Measurements from ENCODE around the gene GTF3C2.

The GTF3C2 gene

GRCh38 chr2:27313882-27314645, 42.5 kb downstream of the GTF3C2 start:
- Histone ChIP-seq H3K4me2 (no peak overlapping the region), H3K27ac (no peak overlapping the region), H3K79me2 (ENCODE audit: insufficient read depth, low read depth) (no peaks in the 10 kb centered on the region), H4K20me1 (ENCODE audit: insufficient read depth) (no peaks in the 10 kb centered on the region), H3K9ac (no peak overlapping the region), H3K4me3 (IDR thresholded peaks at IDR 0.05; ENCODE audit: insufficient read depth, low read depth, low read length) (no peak overlapping the region), H2AFZ (ENCODE audit: low read depth) (no peak overlapping the region), H3K4me1 (ENCODE audit: low read depth, poor library complexity, severe bottlenecking) (no peaks in the 10 kb centered on the region), H3K27me3 (ENCODE audit: insufficient read depth, low read depth) (no peaks in the 10 kb centered on the region), H3K36me3 (ENCODE audit: insufficient read depth) (no peaks in the 10 kb centered on the region)
- TF ChIP-seq, protein P1, sequence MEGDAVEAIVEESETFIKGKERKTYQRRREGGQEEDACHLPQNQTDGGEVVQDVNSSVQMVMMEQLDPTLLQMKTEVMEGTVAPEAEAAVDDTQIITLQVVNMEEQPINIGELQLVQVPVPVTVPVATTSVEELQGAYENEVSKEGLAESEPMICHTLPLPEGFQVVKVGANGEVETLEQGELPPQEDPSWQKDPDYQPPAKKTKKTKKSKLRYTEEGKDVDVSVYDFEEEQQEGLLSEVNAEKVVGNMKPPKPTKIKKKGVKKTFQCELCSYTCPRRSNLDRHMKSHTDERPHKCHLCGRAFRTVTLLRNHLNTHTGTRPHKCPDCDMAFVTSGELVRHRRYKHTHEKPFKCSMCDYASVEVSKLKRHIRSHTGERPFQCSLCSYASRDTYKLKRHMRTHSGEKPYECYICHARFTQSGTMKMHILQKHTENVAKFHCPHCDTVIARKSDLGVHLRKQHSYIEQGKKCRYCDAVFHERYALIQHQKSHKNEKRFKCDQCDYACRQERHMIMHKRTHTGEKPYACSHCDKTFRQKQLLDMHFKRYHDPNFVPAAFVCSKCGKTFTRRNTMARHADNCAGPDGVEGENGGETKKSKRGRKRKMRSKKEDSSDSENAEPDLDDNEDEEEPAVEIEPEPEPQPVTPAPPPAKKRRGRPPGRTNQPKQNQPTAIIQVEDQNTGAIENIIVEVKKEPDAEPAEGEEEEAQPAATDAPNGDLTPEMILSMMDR (conservative IDR thresholded peaks at IDR 0.05; ENCODE audit: low read depth, low read length) = no peak

DNA sequence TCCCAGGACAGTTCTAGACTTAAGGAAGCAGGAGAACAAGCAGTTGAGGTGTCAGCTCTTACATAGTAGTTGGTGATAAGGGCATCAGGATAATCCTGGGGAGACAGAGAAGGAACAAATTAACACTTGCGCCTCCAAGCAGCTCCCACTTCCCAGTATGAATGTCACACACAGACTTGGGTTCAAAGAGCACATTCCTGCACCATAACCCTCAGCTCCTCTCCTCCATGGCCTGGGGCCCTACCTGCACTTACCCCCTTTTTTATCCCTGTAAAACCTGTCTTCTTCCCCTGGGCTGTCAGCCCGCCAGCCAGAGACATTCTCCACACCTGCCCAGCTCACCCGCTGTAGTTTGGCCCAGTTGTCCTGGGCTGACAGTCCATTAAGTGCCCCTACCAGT, 44.4 kb downstream of the GTF3C2 start:
- Histone ChIP-seq H4K20me1 (ENCODE audit: insufficient read depth) (no peaks in the 10 kb centered on the region), H3K4me3 (IDR thresholded peaks at IDR 0.05; ENCODE audit: insufficient read depth, low read depth, low read length) (no peak overlapping the region), H3K36me3 (ENCODE audit: insufficient read depth) (no peaks in the 10 kb centered on the region), H2AFZ (ENCODE audit: low read depth) (no peak overlapping the region), H3K4me2 (no peak overlapping the region), H3K27ac (no peak overlapping the region), H3K9ac (no peak overlapping the region), H3K27me3 (ENCODE audit: insufficient read depth, low read depth) (no peaks in the 10 kb centered on the region), H3K4me1 (ENCODE audit: low read depth, poor library complexity, severe bottlenecking) (no peaks in the 10 kb centered on the region), H3K79me2 (ENCODE audit: insufficient read depth, low read depth) (no peaks in the 10 kb centered on the region)
- TF ChIP-seq, protein P1 (conservative IDR thresholded peaks at IDR 0.05; ENCODE audit: low read depth, low read length) = no peak

- no peak overlapping the region for H3K4me3 ChIP-seq (IDR thresholded peaks at IDR 0.05; ENCODE audit: insufficient read depth, low read depth, low read length)
- H3K4me2 ChIP-seq = no peak overlapping the region
- no peak overlapping the region for H3K27ac ChIP-seq
- no peaks in the 10 kb centered on the region for H4K20me1 ChIP-seq (ENCODE audit: insufficient read depth)
- no peak overlapping the region for H3K9ac ChIP-seq
- H3K27me3 ChIP-seq (ENCODE audit: insufficient read depth, low read depth) = no peaks in the 10 kb centered on the region
- no peak overlapping the region for H2AFZ ChIP-seq (ENCODE audit: low read depth)
- TF ChIP-seq, protein P1 (conservative IDR thresholded peaks at IDR 0.05; ENCODE audit: low read depth, low read length) = no peak
- no peaks in the 10 kb centered on the region for H3K36me3 ChIP-seq (ENCODE audit: insufficient read depth)
- no peaks in the 10 kb centered on the region for H3K79me2 ChIP-seq (ENCODE audit: insufficient read depth, low read depth)
- no peaks in the 10 kb centered on the region for H3K4me1 ChIP-seq (ENCODE audit: low read depth, poor library complexity, severe bottlenecking)
These were observed 46.9 kb downstream of the GTF3C2 start for GRCh38 chr2:27309651-27310050.

GRCh38 chr2:27308359-27308881, 48.1 kb downstream of the GTF3C2 start, which contains the start of gene UCN:
UCN (minus strand) TSS chr2:27308445; CDS start chr2:27307895, 550 bp downstream.
- no peak within 1 kb of the TSS for H2AFZ ChIP-seq (ENCODE audit: low read depth)
- no peak within 1 kb of the TSS for H3K4me2 ChIP-seq
- no peak within 1 kb of the TSS for H3K9ac ChIP-seq
- H3K27me3 ChIP-seq (ENCODE audit: insufficient read depth, low read depth) = no peaks in the 10 kb centered on the region
- H3K4me3 ChIP-seq (IDR thresholded peaks at IDR 0.05; ENCODE audit: insufficient read depth, low read depth, low read length) = no peak within 1 kb of the TSS
- no peaks in the 10 kb centered on the region for H3K4me1 ChIP-seq (ENCODE audit: low read depth, poor library complexity, severe bottlenecking)
- no peaks in the 10 kb centered on the region for H4K20me1 ChIP-seq (ENCODE audit: insufficient read depth)
- H3K36me3 ChIP-seq (ENCODE audit: insufficient read depth) = no peaks in the 10 kb centered on the region
- TF ChIP-seq, protein P1 (conservative IDR thresholded peaks at IDR 0.05; ENCODE audit: low read depth, low read length) = no peak
- H3K79me2 ChIP-seq (ENCODE audit: insufficient read depth, low read depth) = no peaks in the 10 kb centered on the region
- H3K27ac ChIP-seq = no peak within 1 kb of the TSS
